WI38 (cell line): Measurements from ENCODE around the gene ZNF462.

Experiments used
- H3K4me3 ChIP-seq: 2 replicates; pipeline ENCODE4 v1.5.1; 2011; ENCODE audit warnings: low read depth, mild to moderate bottlenecking, control low read depth, low read length
- TF ChIP-seq, protein P1 (sequence below): IDR thresholded peaks from 2 replicates; pipeline ENCODE4 v1.5.1; 2012; ENCODE audit warnings: low read depth, mild to moderate bottlenecking, control low read depth, low read length

Gene ZNF462

DNA sequence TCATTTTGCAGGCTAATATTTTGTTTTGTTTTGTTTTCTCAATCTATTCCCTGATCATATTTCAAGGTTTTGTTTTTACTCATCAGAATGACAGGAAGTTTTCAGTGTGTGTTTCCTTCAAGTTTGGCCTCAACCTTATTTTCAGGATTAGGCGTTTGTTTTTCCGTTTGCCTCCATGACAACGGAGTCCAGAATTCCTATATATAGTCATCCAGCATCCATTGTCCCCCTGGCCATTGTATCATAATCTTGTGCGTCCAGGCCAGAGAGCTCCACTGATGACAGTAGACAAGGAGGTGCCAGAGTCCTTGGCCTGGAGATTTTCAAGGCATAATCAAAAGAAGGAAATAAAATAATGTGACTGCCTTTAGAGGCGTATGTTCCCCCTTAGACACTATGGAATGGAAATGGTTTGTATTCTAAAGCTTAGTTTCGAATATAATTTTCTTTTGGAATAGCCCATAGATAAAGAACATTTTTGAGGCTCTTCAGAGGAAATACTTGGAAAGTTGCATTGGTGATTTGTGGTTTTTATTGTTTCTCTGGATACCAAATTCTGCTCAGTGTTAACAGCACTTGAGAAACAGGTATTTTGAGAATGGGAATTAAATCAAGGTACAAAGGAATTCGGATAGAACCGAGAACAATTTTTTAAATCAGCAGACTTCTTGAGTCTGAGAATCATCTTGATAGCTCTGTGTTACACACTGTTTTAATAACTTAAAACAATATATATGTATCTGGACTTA lies 99.8 kb downstream of the ZNF462 start:
- no peak overlapping the region for H3K4me3 ChIP-seq
- TF ChIP-seq, protein P1, sequence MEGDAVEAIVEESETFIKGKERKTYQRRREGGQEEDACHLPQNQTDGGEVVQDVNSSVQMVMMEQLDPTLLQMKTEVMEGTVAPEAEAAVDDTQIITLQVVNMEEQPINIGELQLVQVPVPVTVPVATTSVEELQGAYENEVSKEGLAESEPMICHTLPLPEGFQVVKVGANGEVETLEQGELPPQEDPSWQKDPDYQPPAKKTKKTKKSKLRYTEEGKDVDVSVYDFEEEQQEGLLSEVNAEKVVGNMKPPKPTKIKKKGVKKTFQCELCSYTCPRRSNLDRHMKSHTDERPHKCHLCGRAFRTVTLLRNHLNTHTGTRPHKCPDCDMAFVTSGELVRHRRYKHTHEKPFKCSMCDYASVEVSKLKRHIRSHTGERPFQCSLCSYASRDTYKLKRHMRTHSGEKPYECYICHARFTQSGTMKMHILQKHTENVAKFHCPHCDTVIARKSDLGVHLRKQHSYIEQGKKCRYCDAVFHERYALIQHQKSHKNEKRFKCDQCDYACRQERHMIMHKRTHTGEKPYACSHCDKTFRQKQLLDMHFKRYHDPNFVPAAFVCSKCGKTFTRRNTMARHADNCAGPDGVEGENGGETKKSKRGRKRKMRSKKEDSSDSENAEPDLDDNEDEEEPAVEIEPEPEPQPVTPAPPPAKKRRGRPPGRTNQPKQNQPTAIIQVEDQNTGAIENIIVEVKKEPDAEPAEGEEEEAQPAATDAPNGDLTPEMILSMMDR, result no peak

DNA sequence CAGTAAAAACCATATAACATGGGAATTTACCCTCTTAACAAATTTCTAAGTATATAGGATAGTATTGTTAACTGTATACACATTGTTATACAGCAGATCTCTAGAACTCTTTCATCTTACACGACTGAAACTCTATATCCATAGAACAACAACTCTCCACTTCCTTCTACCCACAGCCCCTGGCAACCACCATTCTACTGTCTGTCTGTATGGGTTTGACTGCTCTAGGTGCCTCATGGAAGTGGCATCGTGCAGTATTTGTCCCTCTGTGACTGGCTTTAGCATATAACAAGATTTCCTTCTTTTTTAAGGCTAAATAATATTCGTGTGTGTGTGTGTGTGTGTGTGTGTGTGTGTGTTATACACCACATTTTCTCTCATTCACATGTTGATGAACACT lies 100.7 kb downstream of the ZNF462 start:
- H3K4me3 ChIP-seq, result no peak overlapping the region
- TF ChIP-seq, protein P1, result no peak

DNA sequence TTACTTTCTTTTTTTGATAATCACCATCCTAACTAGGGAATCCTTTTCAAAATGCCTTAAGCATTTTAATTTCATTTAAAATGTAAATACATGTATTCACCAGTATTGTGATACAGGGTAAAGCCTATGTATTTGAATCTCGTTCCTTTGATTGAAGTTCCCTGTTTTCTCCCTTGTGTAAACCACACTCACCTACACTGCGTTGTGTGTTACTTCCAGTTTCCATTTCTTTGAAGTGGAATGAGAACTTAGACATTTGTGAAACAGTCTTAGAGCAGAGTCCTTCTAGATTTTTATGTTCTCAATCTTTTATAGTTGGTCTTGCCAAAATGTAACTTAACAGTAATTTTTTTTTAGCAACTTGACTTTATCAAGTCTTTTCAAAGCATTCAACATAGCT lies 101.4 kb downstream of the ZNF462 start:
- TF ChIP-seq, protein P1, result no peak
- no peak overlapping the region for H3K4me3 ChIP-seq

DNA sequence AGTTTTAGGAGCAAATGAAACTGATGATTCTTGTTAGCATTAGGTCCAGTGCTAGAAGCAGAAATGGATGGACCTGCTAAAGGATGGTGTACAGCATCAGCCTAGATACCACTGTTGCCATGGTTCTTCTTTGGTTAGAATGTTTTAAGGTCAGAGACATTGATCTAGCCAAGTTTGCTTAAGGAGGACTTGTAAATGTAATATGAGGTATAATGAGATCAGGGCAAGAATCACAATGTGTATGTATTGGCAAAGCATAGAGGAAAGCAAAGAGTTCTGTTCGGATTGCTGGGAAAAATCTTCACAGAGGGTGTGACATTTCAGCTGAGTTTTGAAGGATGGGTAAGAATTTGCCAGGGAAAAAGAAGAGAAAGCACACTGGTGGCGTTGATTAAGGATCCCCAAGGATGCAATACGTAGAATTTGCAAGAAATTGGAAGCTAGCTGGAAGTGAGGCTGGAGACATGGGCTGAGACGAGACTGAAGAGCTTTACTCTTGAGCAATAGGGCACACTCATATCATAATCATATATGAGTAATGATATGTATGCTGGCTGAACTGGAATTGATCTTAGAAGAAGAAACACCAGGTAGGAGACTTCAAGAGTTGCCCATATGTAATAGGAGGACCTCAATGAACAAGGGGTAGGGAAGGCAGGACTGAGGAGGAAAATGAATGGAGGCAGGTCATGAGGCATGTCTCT lies 102.0 kb downstream of the ZNF462 start:
- TF ChIP-seq, protein P1, result no peak

DNA sequence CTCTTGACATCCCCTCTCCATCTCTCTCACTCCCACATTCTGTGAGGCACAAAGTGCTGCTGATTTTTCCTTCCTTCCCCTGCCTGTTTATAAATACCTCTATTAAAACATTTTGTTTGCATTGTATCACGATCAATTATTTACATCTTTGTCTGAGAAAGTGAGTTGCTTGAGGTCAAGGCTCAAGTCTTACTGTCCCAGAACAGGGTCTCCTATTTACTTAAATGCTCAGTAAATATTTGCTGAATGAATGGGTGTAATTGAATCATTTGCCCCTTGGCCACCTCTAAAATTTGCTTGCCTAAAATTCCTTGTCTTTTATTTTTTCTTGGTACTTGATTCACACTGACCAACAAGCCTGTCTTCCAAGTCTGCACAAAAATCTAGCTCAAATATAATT lies 103.5 kb downstream of the ZNF462 start:
- no peak overlapping the region for H3K4me3 ChIP-seq
- TF ChIP-seq, protein P1, result no peak

More for the DNA sequence above, 102.0 kb downstream of the ZNF462 start:
- no peak overlapping the region for H3K4me3 ChIP-seq

DNA sequence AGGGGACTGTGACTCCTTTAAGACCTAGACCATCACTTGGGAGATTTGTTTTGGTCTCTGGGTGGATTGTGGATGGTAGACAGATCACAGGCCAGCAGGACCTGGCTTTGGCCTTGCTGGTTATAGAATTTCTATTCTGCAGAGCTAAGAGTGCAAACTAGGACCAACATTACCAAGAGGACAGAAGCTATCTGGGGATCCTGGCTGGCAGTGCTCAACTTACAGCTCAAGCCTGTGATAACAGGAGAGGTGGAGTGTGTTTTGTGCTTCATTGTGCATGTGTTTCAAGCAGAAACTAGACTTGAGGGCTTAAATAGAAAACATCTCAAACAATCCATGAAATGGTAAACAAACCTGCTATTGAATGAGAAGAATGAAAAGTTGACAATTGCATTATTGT lies 106.7 kb downstream of the ZNF462 start:
- TF ChIP-seq, protein P1, result no peak
- H3K4me3 ChIP-seq, result no peak overlapping the region

DNA sequence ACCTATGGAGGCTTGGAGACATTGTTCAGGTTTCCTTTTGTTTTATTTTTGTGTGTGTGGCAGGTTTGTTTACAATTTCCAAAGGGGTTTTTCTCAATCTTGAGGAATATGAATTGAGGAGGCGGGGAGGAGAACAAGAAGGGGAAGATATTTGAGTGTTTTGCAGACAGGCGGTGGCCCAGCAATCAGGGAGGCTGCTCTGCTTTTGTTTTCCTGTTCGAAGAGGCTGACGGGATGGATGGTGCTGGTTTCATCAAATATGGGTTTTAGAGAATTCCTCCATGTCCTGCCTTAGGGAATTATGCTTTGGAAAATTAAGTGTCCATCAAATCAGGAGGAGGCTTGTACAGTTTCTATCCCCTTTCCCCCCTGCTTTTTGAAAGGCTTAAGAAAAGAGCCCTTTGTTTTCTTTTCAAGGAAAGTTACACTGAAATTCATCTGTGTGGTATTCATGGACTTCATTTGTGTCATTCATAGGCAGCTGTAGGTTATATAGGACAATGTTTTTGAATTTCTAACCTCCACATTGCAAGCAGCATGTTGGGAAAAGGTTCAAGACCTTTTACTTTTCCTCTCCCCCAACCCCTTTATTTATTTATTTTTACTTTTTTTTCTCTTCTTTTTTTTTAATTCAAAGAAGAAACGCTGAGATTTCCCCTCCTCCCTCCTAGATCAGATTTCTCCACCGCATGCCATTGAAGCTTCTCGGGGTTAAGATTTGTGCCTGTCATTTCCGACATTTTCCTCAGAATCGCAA lies 107.4 kb downstream of the ZNF462 start:
- TF ChIP-seq, protein P1, result no peak
- no peak overlapping the region for H3K4me3 ChIP-seq
